ENCODE measurements around the gene KLHDC8B. TPM values are rescaled to one million over a fixed set of nuclear protein-coding genes. Genes with fewer than 3 reads are reported as not detected.

The KLHDC8B gene
- total RNA-seq, 4 donors from 2014 or later, result 78.6 to 190 (median 91.2) TPM

DNA sequence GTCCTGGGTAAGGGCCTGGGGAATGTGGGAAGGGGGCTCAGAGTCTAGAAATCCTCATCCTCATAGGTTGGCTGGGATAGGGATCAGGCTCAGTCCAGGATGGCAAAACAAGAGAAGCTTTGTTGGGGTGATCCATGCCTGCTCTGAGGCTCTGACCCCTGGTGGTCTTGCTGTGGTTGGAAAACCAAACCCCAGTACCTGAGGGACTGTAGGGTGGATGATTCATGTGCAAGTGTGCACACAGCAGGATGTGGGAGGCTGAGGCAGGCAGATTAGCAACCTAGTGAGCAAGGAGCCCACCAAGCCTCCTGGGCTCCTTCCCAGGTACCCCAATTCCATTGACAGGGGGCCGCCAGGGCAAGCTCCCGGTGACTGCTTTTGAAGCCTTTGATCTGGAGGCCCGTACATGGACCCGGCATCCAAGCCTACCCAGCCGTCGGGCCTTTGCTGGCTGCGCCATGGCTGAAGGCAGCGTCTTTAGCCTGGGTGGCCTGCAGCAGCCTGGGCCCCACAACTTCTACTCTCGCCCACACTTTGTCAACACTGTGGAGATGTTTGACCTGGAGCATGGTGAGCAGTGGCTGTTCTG lies 3.1 kb downstream of the KLHDC8B start:
- Histone ChIP-seq H3K4me3 (peak overlapping the region in 2 of 4 donors; percentile 81 to 86), H3K36me3 (peaks cover 10 to 50% (median 42%) of the 10 kb centered on the region in 4 donors), H3K27me3 (no peaks in the 10 kb centered on the region), H3K9me3 (no peaks in the 10 kb centered on the region), H3K27ac (replicated peaks in 1 of 4) (peak overlapping the region; percentile 84 to 93 (median 90)), H3K4me1 (peaks cover 47 to 64% (median 57%) of the 10 kb centered on the region in 4 donors)
- intact Hi-C loops (cut with DNase I), result loop anchor here (5.0 kb wide), 2 partner anchors 168 to 273 kb away; partner anchors contain the start of gene USP4
- no peak for DNase-seq (ENCODE audit: extremely low spot score)
- WGBS, result 75% methylated on average over 4 of the region's 9 CpGs
- TF ChIP-seq, protein P1, sequence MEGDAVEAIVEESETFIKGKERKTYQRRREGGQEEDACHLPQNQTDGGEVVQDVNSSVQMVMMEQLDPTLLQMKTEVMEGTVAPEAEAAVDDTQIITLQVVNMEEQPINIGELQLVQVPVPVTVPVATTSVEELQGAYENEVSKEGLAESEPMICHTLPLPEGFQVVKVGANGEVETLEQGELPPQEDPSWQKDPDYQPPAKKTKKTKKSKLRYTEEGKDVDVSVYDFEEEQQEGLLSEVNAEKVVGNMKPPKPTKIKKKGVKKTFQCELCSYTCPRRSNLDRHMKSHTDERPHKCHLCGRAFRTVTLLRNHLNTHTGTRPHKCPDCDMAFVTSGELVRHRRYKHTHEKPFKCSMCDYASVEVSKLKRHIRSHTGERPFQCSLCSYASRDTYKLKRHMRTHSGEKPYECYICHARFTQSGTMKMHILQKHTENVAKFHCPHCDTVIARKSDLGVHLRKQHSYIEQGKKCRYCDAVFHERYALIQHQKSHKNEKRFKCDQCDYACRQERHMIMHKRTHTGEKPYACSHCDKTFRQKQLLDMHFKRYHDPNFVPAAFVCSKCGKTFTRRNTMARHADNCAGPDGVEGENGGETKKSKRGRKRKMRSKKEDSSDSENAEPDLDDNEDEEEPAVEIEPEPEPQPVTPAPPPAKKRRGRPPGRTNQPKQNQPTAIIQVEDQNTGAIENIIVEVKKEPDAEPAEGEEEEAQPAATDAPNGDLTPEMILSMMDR (IDR thresholded peaks at IDR 0.05), result no peak
- TF ChIP-seq EP300 (IDR thresholded peaks at IDR 0.05) (no peak), POLR2AphosphoS5 (IDR thresholded peaks at IDR 0.05) (no peak), POLR2A (IDR thresholded peaks at IDR 0.05; ENCODE audit: low read depth) (no peak)

GRCh38 chr3:49175530-49175929 lies 4.1 kb downstream of the KLHDC8B start:
- H3K27ac ChIP-seq (replicated peaks in 1 of 4), result no peak overlapping the region
- WGBS, result 80% methylated on average over 8 of the region's 8 CpGs
- no peak for DNase-seq (ENCODE audit: extremely low spot score)
- no peaks in the 10 kb centered on the region for H3K9me3 ChIP-seq
- H3K27me3 ChIP-seq, result no peaks in the 10 kb centered on the region
- no peak overlapping the region for H3K4me3 ChIP-seq
- intact Hi-C loops (cut with DNase I), result no loop called here
- peaks cover 10 to 50% (median 42%) of the 10 kb centered on the region in 4 donors for H3K36me3 ChIP-seq
- H3K4me1 ChIP-seq, result peaks cover 44 to 64% (median 51%) of the 10 kb centered on the region in 4 donors
- no peak for TF ChIP-seq POLR2AphosphoS5 (IDR thresholded peaks at IDR 0.05)
- no peak for TF ChIP-seq POLR2A (IDR thresholded peaks at IDR 0.05; ENCODE audit: low read depth)
- no peak for TF ChIP-seq EP300 (IDR thresholded peaks at IDR 0.05)
- TF ChIP-seq, protein P1 (IDR thresholded peaks at IDR 0.05), result no peak

GRCh38 chr3:49177073-49177472 lies 5.7 kb downstream of the KLHDC8B start:
- intact Hi-C loops (cut with DNase I), result no loop called here
- Histone ChIP-seq H3K4me1 (peaks cover 36 to 60% (median 42%) of the 10 kb centered on the region in 4 donors), H3K27ac (replicated peaks in 1 of 4) (peak overlapping the region in 1 of 4 donors; percentile 18), H3K36me3 (peaks cover 10 to 50% (median 42%) of the 10 kb centered on the region in 4 donors), H3K4me3 (no peak overlapping the region), H3K27me3 (no peaks in the 10 kb centered on the region), H3K9me3 (no peaks in the 10 kb centered on the region)
- TF ChIP-seq EP300 (IDR thresholded peaks at IDR 0.05) (no peak), POLR2AphosphoS5 (IDR thresholded peaks at IDR 0.05) (no peak), POLR2A (IDR thresholded peaks at IDR 0.05; ENCODE audit: low read depth) (no peak)
- TF ChIP-seq, protein P1 (IDR thresholded peaks at IDR 0.05), result no peak
- DNase-seq (ENCODE audit: extremely low spot score), result no peak
- 64% methylated on average over 2 of the region's 2 CpGs for WGBS

GRCh38 chr3:49180116-49180515 lies 8.7 kb downstream of the KLHDC8B start:
- H3K27ac ChIP-seq (replicated peaks in 1 of 4), result no peak overlapping the region
- TF ChIP-seq, protein P1 (IDR thresholded peaks at IDR 0.05), result no peak
- TF ChIP-seq EP300 (IDR thresholded peaks at IDR 0.05) (no peak), POLR2A (IDR thresholded peaks at IDR 0.05; ENCODE audit: low read depth) (no peak), POLR2AphosphoS5 (IDR thresholded peaks at IDR 0.05) (no peak)
- no peak for DNase-seq (ENCODE audit: extremely low spot score)
- H3K36me3 ChIP-seq, result peaks cover 10 to 35% (median 30%) of the 10 kb centered on the region in 4 donors
- H3K4me3 ChIP-seq, result no peak overlapping the region
- H3K27me3 ChIP-seq, result no peaks in the 10 kb centered on the region
- H3K4me1 ChIP-seq, result peaks cover 5 to 32% (median 12%) of the 10 kb centered on the region in 4 donors
- intact Hi-C loops (cut with DNase I), result no loop called here
- no peaks in the 10 kb centered on the region for H3K9me3 ChIP-seq
